AG10803 (cell line): ENCODE measurements around the gene CD47.

Source experiments
- DNase-seq: peaks from one replicate; pipeline ENCODE4 v3.0.0; 2010; ENCODE audit warnings: low read depth
- H3K4me3 ChIP-seq: 2 replicates; pipeline ENCODE4 v1.5.1; 2011; ENCODE audit warnings: mild to moderate bottlenecking, low read length, control low read depth
- CTCF ChIP-seq: conservative IDR thresholded peaks from 2 replicates; pipeline ENCODE4 v1.5.1; 2011; ENCODE audit warnings: mild to moderate bottlenecking, low read length, control low read depth, inconsistent platforms

Gene CD47

GRCh38 chr3:108098003-108098370 is 7.2 kb upstream of the CD47 start:
- no peak overlapping the region for H3K4me3 ChIP-seq
- no peak for DNase-seq
- TF ChIP-seq CTCF, result no peak

GRCh38 chr3:108097322-108098002 is 6.6 kb upstream of the CD47 start:
- no peak overlapping the region for H3K4me3 ChIP-seq
- DNase-seq, result no peak
- TF ChIP-seq CTCF, result no peak

GRCh38 chr3:108096532-108097321 is 5.9 kb upstream of the CD47 start:
- no peak for TF ChIP-seq CTCF
- no peak overlapping the region for H3K4me3 ChIP-seq
- DNase-seq, result no peak

- no peak for TF ChIP-seq CTCF
These were observed 2.8 kb upstream of the CD47 start for GRCh38 chr3:108093616-108094015.

GRCh38 chr3:108093021-108093420 is 2.2 kb upstream of the CD47 start:
- TF ChIP-seq CTCF, result no peak
- no peak for DNase-seq
- no peak overlapping the region for H3K4me3 ChIP-seq

More at GRCh38 chr3:108093616-108094015, 2.8 kb upstream of the CD47 start:
- no peak for DNase-seq
- no peak overlapping the region for H3K4me3 ChIP-seq

- no peak overlapping the region for H3K4me3 ChIP-seq
- TF ChIP-seq CTCF, result no peak
- DNase-seq, result no peak
These were observed 1.7 kb upstream of the CD47 start for GRCh38 chr3:108092501-108092900.
